Measurements from ENCODE around the gene TYROBP.
"Not testable (repeated sequence)": the region's sequence is repeated elsewhere in the genome, so short reads cannot be mapped to it uniquely, and the experiment has no call there.

Gene TYROBP

GRCh38 chr19:35908010-35908441 is at the start of gene TYROBP:
Gene TYROBP (minus strand): TSS chr19:35908295. CDS start chr19:35908228, 67 bp downstream.
- TF ChIP-seq CTCF (IDR thresholded peaks at IDR 0.05; ENCODE audit: low read depth, low read length): no peak
- Histone ChIP-seq H3K27me3 (ENCODE audit: insufficient read depth, low read depth, severe bottlenecking) (no peaks in the 10 kb centered on the region), H3K9me3 (ENCODE audit: severe bottlenecking) (no peaks in the 10 kb centered on the region), H3K4me3 (ENCODE audit: low read depth, low read length) (no peak within 1 kb of the TSS), H3K27ac (no peak within 1 kb of the TSS), H3K36me3 (no peaks in the 10 kb centered on the region)
- no peak for DNase-seq

DNA sequence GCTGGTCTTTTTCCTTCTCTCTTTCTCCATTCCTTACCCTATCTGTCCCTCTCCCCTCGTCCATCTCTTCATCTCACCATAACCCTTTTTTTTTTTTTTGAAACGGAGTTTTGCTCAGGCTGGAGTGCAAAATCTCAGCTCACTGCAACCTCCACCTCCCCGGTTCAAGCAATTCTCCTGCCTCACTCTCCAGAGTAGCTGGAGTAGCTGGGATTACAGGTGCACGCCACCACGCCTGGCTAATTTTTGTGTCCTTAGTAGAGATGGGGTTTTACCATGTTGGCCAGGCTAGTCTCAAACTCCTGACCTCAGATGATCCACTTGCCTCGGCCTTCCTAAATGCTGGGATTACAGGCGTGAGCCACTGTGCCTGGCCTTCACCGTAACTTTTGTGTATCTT is 49.3 kb upstream of the TYROBP start:
- H3K27ac ChIP-seq; DNase-seq; H3K36me3 ChIP-seq; H3K27me3 ChIP-seq (ENCODE audit: insufficient read depth, low read depth, severe bottlenecking); H3K4me3 ChIP-seq (ENCODE audit: low read depth, low read length); H3K9me3 ChIP-seq (ENCODE audit: severe bottlenecking): not testable (repeated sequence)

- no peak for TF ChIP-seq CTCF (IDR thresholded peaks at IDR 0.05; ENCODE audit: low read depth, low read length)
- Histone ChIP-seq H3K27ac (no peak overlapping the region), H3K9me3 (ENCODE audit: severe bottlenecking) (no peaks in the 10 kb centered on the region), H3K27me3 (ENCODE audit: insufficient read depth, low read depth, severe bottlenecking) (no peaks in the 10 kb centered on the region), H3K4me3 (ENCODE audit: low read depth, low read length) (no peak overlapping the region), H3K36me3 (no peaks in the 10 kb centered on the region)
- DNase-seq: no peak
Observed at GRCh38 chr19:35955881-35956634, 48.0 kb upstream of the TYROBP start.

DNA sequence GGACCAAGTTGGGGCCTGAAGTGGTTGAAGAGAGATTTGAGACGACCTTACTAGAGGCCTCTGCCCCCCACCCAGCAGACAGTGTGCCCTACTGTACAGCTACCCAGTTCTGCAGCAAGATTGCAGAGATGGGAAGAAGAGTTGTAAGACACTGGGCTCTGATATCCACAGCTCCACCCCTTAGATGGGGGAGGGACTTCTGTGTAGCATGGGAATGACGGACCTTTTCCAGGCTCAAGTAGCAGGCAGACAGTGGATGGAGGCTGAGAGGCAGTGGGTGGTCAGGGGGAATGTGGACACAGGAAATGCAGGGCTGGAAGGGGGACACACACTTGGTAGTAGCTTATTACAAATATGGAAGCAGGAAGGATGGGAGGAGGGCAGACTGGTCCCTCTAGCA is 41.0 kb upstream of the TYROBP start:
- DNase-seq: no peak
- Histone ChIP-seq H3K27ac (no peak overlapping the region), H3K27me3 (ENCODE audit: insufficient read depth, low read depth, severe bottlenecking) (no peaks in the 10 kb centered on the region), H3K36me3 (peaks cover under 1% of the 10 kb centered on the region; the same call in 1 of the 2 replicates), H3K4me3 (ENCODE audit: low read depth, low read length) (no peak overlapping the region), H3K9me3 (ENCODE audit: severe bottlenecking) (no peaks in the 10 kb centered on the region)
- no peak for TF ChIP-seq CTCF (IDR thresholded peaks at IDR 0.05; ENCODE audit: low read depth, low read length)

GRCh38 chr19:35946203-35946602 is 38.1 kb upstream of the TYROBP start:
- Histone ChIP-seq H3K27me3 (ENCODE audit: insufficient read depth, low read depth, severe bottlenecking) (no peaks in the 10 kb centered on the region), H3K9me3 (ENCODE audit: severe bottlenecking) (no peaks in the 10 kb centered on the region), H3K4me3 (ENCODE audit: low read depth, low read length) (no peak overlapping the region), H3K27ac (no peak overlapping the region), H3K36me3 (peaks cover 22% of the 10 kb centered on the region)
- no peak for TF ChIP-seq CTCF (IDR thresholded peaks at IDR 0.05; ENCODE audit: low read depth, low read length)
- no peak for DNase-seq

- H3K27me3 ChIP-seq (ENCODE audit: insufficient read depth, low read depth, severe bottlenecking): no peaks in the 10 kb centered on the region
- no peak overlapping the region for H3K27ac ChIP-seq
- H3K4me3 ChIP-seq (ENCODE audit: low read depth, low read length): no peak overlapping the region
- DNase-seq: no peak
- H3K36me3 ChIP-seq: peaks cover 31% of the 10 kb centered on the region
- no peaks in the 10 kb centered on the region for H3K9me3 ChIP-seq (ENCODE audit: severe bottlenecking)
- no peak for TF ChIP-seq CTCF (IDR thresholded peaks at IDR 0.05; ENCODE audit: low read depth, low read length)
Observed at GRCh38 chr19:35945121-35945790, 37.2 kb upstream of the TYROBP start.

Data from WERI-Rb-1 (cell line).